CD4-positive, alpha-beta T cell treated with Interleukin-4 for 4 hours (primary cell): Measurements from ENCODE around the gene LGALS9C.
"Not testable (repeated sequence)": the region's sequence is repeated elsewhere in the genome, so short reads cannot be mapped to it uniquely, and the experiment has no call there.

Experiments
- DNase-seq: peaks from one replicate; pipeline ENCODE4 v3.0.0-alpha.2; 2020

LGALS9C gene

GRCh38 chr17:18478977-18479595 lies 2.5 kb downstream of the LGALS9C start:
- not testable (repeated sequence) for DNase-seq

DNA sequence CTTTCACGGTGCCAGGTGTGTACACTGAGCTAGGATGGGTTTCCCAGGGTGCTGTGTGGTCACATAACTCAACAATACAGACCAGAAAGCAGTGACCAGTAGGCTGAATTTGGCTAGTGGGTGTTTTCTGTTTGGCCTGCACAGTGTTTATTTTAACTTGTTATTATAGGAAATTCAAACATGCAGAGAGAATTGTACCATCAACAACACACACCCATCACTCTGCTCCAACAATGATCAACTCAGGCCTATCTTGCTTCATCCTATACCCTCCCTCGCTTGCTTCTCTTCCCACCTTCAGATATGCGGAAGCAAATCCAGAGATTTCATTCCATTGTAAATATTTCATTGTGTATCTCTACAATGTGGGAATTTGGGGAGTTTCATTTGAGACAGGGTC lies 5.2 kb downstream of the LGALS9C start:
- DNase-seq: not testable (repeated sequence)

DNA sequence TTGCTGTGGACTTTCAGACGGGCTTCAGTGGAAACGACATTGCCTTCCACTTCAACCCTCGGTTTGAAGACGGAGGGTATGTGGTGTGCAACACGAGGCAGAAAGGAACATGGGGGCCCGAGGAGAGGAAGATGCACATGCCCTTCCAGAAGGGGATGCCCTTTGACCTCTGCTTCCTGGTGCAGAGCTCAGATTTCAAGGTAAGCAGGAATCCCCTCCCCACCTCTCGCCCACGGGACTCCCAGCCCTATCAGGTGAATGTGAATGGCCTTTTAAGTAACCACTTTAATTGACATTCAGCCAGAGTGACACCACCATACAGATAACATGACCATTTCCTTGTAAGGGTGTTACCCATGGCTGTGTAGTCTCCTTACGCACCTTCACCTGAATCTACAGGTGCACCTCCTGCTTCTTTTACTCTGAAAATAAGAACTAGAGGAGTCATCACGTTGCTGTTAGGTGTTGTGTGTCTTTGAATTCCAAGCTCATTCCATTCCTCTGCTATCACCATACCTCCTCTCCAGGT lies 9.4 kb downstream of the LGALS9C start:
- DNase-seq: not testable (repeated sequence)

- DNase-seq: not testable (repeated sequence)
Observed at GRCh38 chr17:18487633-18488032, 11.0 kb downstream of the LGALS9C start.

- not testable (repeated sequence) for DNase-seq
Observed at GRCh38 chr17:18488622-18489021, 12.0 kb downstream of the LGALS9C start.

- DNase-seq: not testable (repeated sequence)
Observed at GRCh38 chr17:18490016-18490415, 13.4 kb downstream of the LGALS9C start.

DNA sequence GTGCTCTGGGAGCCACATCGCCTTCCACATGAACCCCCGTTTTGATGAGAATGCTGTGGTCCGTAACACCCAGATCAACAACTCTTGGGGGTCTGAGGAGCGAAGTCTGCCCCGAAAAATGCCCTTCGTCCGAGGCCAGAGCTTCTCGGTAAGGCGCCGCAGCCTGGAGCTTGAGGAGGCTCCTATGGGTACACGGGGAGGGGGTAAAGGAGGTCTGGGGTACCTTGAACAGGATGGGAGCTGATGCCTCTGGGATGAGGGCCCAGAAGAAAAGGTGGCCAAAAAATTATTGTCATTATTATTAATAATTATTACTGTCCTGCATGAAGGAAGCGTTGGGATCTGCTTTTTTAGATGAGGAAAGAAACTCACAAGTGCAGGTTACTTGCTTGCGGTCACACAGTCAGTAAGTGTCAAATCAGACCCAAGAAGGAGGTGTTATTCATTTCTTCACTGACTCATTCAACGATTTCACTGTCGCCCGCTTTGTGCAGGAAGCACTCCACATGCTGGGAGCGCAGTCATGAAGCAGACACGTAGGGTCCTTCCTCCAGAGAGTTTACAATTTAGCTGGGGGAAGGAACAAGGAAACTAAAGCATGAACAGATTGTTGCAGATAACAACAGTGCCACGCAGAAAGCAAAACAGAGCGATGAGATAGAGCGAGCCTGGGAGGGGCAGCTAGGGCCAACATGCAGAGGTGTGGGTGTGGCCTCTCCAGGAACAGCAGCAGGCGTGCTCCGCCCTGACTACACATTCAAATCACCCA lies 16.3 kb downstream of the LGALS9C start:
- DNase-seq: peak; percentile 6

- not testable (repeated sequence) for DNase-seq
Observed at GRCh38 chr17:18494250-18494768, 17.7 kb downstream of the LGALS9C start.

DNA sequence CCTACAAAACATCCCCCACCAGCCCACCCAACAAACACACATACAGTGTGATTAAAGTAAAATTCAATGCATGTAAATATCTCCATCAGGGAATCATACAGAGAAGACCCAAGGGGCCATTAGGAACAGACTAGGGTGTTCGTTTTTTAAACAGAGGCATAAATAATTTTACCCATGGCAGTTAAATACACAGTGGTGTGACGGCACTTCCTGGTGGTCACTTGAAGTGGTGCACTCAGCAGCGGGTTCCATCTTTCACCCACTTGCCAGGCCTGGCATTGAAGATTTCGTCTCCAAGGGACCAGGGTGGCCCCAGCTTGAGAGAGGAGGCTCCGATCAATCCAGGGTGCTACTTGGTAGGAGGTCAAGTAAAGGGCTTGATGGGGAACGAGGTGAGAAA lies 20.5 kb downstream of the LGALS9C start:
- not testable (repeated sequence) for DNase-seq

- DNase-seq: not testable (repeated sequence)
Observed at GRCh38 chr17:18499100-18499499, 22.5 kb downstream of the LGALS9C start.

DNA sequence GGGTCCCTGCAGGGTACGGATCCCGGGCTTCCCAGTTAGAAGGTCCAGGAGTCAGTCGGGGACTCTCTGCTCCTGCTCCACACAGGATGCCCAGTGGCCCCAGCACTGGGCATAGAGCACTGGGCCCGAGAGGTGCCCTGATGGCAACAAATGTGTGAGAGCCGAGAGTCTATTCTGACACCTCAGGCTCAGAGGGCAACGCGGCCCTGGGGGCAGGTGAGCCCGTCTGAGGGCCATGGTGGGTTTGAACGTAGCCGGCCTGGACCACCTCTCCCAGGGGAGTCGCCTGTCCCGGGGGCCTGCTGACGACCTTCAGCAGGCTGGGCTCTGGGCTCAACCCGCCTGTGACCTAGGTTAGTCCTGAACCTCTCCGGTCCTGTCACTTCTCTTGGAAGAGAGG lies 23.2 kb downstream of the LGALS9C start:
- DNase-seq: not testable (repeated sequence)

- not testable (repeated sequence) for DNase-seq
Observed at GRCh38 chr17:18500281-18500680, 23.7 kb downstream of the LGALS9C start.

DNA sequence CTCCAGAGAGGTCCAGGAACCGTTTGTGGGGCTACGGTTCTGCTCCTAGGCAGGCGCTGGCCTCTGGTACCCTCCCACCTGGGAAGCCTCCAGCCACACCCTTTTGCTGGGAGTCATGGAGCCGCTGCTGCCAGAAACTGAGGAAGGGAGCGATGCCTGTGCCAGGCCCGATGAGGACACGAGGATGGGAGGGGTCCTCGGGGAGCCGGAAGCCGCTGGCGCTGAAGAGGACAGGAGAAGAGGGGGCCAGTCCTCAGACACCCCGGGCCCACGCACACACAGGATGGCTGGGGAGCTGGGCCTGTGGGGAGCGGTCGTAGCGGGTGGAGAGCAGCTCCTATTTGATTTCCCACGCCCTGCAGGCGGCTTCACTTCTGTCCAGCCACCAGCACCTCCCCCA lies 24.2 kb downstream of the LGALS9C start:
- DNase-seq: not testable (repeated sequence)

- not testable (repeated sequence) for DNase-seq
Observed at GRCh38 chr17:18503221-18503620, 26.6 kb downstream of the LGALS9C start.

DNA sequence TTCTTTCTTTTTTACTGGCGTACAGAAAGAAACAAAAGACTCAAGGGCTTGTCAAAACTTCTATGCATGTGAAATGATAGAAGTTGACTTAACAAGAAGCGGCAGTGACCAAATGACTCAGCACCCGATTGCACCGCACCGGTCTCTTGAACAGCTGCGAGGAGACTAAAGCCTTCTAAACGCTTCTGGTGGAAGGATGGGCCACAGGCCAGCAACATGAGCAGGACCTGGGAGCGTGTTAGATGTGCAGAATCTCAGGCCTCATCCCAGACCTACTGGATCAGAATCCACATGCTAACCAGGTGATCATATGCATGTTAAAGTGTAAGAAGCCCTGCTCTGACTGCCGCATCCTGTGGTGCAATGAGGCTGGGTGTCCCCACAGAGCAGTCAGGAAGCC lies 31.1 kb downstream of the LGALS9C start:
- DNase-seq: not testable (repeated sequence)

DNA sequence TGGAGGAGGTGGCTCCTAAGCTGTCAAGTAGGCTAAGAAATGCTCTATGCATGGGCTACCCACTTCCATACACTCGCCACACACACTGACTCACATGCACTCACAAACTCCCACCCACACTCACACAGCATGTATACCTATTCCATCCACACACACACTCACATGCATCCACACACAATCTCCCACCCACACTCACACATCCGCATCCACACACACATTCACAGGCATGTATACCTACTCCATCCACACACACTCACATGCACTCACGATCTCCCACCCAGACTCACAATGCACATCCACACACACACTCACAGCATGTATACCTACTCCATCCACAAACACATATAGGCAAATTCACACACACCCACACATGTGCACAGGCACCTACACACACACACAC lies 32.1 kb downstream of the LGALS9C start:
- not testable (repeated sequence) for DNase-seq

- DNase-seq: not testable (repeated sequence)
Observed at GRCh38 chr17:18521100-18521499, 44.5 kb downstream of the LGALS9C start.

- not testable (repeated sequence) for DNase-seq
Observed at GRCh38 chr17:18525015-18525414, 48.4 kb downstream of the LGALS9C start.

DNA sequence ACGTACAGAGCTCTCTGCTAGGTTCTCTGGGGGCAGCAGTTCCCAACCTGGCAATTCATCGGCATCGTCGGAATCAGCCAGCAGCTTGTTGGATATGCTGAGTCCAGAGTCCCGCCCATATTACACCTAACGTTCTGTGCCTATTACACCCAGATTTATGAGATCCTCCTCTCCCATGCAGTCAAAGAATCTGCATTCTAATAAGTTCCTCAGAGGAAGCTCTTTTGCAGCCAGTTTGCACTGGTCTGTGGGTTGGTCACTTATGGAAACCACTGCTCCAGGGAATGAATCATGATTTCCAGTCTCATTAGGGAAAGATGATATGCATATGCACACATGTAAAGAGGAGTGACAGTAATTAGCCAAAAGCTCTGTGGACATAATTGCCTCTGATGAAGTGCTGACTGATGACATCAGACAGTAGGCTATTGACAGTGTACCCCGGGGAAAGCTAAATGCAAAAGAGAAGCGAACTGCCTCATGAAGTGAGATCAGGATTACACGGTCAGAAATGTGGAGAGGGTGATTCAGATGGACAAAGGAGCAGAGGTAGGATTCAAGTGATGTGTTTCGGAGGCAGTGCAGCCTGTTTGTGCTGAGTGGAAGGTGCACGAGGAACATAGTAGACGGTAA lies 49.7 kb downstream of the LGALS9C start:
- DNase-seq: not testable (repeated sequence)

- not testable (repeated sequence) for DNase-seq
Observed at GRCh38 chr17:18527354-18527753, 50.8 kb downstream of the LGALS9C start.

GRCh38 chr17:18528435-18528834 lies 51.8 kb downstream of the LGALS9C start:
- DNase-seq: not testable (repeated sequence)

DNA sequence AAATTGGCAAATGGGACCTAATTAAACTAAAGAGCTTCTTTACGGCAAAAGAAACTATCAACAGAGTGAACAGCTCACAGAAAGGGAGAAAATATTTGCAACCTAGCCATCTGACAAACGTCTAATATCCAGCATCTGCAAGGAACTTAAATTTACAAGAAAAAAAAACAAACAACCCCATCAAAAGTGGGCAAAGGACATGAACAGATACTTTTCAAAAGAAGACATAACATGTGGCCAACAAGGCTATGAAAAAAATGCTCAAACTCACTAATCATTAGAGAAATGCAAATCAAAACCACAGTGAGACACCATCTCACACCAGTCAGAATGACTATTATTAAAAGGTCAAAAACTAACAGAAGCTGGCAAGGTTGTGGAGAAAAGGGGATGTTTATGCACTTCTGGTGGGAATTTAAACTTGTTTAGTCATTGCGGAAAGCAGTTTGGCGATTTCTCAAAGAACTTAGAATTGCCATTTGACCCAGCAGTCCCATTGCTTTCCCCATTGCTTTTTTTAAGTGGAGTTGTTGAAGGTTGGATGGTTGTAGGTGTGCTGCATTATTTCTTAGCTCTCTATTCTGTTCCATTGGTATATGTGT lies 52.4 kb downstream of the LGALS9C start:
- DNase-seq: not testable (repeated sequence)

DNA sequence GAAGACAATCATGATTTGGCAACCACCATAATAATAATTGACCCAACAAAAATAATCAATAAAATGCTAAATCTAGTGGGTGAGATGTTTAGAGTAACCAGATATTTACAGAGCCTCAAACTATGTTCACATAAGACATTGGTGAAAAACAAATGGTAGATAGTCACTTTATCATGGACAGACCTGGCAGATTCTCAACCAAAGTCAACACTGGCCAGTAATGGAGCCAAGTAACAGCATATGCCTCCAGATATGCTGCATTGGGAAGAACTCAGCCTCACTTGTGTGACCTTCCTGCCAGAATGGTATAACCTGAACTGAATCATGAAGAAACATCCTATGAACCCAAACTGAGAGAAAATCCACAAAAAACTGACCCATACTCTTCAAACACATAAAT lies 53.8 kb downstream of the LGALS9C start:
- not testable (repeated sequence) for DNase-seq
